HG03025 (cell line): ENCODE results near the gene SH3TC1.

ENCODE experiments used
- ATAC-seq: cut with Tn5 transposase; IDR thresholded peaks from one replicate; pipeline ENCODE4 v1.9.1; 2021; ENCODE audit warnings: mild to moderate bottlenecking, moderate library complexity; ENCODE audit not compliant: unreplicated experiment, low FRiP score

Gene SH3TC1

DNA sequence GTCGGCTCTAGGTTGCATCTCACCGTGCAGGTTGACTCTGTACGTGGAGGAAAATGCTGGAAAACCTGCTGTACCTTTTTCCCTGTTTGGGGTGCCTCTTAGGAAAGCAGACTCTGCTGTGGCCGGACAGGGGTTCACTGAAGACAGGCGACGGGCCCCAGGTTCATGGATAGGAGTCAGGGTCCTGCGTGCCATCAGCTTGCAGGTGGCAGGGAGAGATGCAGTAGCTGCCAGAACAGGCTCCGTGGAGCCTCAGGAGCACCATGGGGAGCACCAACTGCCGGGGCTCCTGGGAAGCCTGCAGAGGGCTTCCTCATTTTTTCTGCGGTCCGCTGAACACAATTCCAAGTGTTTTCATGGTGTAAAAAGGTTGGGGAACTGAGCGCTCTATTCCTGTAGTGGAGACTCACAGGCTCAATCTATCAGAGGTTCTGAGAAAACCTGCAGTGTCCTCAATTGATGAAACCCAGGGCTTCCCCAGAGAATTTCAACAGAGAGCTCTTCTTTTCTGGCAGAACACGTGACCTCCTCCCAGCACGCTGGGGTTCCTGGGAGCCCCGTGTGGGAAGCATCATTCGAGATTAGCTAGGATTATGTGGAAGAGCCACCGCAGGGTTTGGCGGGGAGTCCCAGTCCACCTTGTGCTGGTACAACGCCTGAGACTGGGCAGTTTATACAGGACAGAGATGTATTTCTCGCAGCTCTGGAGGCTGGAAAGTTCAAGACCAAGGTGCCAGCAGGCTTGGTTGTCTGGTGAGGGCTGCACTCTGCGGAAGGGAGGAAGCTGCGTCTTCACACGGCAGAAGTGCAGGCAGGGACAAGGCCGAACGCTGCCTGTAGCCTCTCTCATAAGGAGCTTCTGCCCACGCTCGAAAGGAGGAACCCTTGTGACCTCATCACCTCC is 72.1 kb downstream of the SH3TC1 start:
- ATAC-seq: no peak

DNA sequence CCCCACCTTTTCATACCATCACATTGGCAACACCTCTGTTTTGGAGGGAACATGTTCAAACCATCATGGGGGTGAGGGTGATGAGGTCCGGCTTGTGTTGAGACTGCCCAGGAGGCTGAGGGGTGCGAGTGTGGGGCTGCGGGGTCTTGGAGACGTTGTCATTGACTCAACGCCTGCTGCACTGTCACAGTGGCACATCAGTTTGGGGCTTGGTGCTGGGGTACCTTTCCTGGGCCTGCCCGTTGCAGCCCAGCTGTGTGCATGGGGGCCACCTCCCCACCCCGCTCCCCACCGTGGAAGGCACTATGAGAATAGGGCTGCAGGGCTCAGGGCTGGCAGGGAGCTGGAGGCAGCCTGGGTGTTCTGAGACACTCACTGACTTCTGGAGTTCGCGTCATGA is 72.7 kb downstream of the SH3TC1 start:
- no peak for ATAC-seq

DNA sequence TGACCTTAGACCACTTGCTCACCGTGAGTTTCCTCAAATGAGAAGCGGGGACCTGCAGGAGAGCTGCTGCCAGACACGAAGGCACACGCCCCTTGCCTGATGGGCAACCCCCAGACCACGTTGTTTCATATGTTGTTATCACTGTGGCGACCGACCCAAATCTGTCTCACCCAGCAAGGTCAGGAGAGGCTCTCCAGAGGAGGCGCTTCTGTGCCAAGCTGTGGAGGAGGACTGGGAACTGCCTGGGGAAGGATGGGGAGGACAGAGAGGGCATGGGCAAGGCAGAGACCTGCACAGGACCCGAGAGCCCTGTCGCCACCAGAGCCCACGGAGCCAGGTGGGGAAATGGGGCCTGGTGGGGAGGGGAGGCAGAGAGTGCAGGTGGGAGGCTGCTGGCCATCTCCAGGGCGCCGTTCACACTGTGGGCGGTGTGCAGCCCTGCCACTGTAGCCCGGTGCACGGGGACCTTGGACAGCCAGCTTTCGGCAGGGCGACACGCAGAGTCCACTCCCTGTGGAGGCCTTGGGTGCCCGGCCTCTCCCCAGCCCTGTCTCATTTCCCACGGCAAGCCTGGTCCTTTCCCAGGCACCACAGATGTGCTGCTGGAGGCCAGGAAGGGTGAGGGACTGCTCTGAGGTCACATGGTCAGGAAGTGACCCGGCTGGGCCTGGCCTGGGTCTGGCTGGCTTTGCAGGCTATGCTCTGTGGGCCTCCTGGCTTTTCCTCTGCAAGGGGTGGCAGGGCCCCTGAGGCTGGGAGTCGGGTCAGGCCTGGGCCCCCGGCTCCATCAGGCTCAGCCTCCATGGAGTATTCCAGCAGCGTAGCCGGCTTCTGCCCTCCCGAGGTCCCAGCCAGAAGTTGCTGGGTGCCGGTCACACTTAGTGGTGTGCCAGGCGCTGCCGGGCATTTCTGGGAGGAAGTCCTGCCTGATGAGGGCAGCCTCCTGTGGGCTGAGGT is 73.7 kb downstream of the SH3TC1 start:
- ATAC-seq: no peak

DNA sequence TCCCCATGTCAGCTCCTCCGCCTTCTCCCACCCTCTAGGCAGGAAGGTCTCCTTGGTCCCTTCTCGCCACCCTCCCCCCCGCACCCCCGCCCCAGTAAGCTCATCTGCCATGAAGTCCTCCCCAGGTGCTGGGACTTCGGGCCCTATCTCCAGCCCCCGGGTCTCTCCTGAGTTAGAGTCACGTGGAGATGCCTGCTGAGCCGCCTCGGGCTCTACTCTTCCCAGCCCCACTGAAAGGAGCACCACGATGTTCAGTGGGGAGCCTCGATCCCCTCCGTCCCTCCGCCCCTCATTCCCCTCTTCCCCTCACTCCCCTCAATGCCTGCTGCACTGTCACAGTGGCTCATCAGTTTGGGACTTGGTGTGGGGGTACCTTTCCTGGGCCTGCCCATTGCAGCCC is 74.4 kb downstream of the SH3TC1 start:
- no peak for ATAC-seq

DNA sequence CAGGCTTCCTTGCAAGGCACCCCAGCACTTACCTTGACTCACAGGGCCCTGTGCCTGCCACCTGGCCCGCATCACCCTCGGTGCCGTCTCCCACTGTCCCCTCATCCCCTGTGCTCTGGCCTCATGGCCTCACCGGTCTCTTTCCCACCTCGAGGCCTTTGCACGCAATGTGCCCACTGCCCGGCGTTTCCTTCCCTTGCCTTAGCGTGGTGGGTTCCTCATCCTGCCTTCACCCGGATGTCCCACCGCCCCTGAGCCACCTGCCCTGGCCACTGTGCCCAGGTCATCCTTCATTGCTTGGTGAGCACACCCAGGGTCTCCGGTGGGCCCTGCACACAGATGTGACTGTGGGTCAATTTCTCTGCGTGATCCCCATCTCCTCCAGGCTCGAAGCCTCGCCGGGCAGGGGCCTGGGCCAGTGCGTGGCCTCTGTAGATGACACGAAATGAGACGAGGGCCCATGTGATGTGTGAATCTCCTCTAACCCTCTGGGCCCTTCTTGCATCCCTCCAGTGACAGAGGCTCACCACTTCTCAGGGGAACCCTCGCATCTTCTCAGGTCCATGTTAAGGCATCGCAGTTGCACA is 75.1 kb downstream of the SH3TC1 start:
- ATAC-seq: no peak

DNA sequence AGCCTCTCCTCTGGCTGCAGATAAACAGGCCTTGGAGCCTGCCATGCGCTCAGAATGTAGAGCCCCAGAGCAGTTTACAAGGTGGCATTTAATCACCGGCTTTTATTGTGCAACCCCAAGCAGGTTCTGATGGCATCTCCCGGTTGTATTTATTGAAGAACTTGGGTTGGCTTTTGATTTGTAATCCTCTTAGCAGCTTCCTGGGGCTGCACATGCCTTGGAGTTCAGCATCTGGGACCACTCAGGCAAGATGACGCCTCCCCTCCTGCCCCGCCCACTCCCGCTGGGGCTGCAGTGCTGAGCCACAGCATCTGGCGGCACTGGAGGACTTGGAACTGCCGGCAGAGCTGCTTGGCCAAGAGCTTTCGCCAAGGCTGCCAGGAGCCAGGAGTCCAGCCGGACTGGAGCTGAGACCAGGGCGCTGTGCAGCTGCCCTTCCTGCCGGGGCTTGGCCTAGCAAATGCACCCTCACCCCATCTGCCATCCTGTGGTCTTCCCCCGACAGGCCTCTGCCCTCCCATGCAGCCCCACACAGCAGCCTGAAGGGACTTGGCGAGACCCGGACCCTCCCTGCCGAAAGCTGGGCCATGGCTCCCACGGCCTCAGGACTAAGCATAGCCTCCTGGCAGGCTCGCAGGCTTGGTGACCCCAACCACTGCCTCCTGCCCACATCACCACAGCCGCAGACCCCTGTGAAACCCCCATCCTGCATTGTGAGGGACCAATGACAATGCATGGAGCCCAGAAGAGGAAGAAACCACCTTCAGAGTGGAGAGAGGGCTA is 75.9 kb downstream of the SH3TC1 start:
- ATAC-seq: no peak

DNA sequence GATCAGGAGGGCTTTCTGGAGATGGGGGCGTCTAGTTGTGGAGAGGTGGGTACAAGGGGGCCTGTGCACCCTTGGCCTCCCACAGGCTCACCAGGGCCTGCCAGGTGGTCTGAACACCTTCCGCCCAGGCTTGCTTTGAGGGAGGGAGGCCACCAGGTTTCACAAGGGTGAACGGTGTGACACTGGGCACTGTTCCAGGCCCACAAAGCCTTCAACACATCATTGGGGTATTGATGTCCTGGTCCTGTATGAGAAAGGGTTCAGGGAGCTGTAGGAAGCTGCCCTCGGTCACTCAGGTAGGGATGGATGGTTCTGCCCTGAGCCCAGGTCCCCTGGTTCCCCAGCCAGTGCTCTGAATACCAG is 76.4 kb downstream of the SH3TC1 start:
- no peak for ATAC-seq

DNA sequence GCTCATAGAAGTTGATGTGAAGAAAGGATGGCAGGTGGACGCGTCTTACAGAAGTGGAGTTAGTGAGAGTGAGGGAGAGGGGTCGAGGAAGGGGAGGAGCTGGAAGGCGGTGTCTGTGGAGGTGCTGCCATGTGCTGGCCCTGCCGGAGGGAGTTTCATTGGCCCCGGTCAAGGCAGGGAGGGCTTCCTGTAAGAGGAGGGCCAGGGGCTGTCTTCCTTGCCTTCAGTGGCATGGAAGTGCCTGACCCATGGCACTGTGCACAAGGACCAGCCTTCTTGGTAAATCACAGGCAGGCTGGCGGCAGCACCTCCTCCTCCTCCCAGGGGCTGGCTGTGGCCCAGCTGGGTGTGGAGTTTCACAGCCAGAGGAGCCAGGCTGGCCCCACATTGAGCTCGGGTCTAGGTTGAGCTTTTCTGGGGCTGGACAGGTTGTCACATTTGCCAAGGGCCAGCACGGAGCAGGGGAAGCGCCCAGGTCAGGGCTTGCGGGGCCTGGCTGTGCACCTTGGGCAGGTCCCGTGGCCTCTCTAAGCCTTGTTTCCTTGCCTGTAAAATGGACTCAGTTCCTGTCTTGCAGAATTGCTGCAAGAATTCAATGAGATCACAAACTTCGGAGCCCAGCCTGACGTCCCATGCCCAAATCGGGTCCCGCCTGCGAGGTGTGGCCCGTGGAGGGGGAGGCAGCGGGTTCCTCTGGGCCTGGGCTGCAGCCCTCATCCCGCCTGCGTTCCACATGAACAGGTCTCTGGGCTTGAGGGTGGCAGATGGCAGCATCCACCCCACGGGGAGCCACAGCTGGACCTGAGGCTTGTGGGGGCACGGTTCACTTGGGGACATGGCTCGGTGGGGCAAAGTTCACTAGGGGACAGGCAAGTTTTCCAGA is 77.5 kb downstream of the SH3TC1 start:
- ATAC-seq: no peak

DNA sequence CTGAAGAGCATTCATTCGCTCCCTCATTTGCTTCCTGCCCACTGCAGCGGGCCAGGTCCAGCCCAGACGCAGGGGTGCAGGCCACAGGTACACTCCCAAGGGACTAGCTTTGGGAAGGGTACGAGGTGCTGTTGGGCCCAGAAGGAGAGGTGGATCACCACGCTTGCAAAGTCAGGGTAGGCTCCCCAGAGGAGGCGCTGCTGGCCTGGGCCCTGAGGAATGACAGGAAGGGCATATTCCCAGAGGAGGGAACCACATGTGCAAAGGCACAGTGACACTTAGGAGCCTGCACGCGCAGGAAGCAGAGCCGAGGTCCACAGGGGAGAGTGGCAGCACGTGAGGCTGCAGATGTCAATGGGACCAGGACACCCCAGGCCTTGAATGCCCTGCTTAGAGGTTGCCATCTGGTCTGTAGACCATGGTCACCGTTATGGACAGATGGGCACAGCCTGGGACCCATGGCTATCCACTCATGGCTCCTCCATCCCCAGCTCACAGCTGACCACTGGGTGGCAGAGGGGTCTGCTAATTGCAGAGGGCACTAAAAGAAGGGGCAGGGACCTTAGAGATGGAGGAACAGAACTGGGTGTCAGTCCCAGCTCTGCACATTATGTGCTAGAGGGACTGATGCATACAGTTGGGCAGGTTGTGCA is 78.4 kb downstream of the SH3TC1 start:
- no peak for ATAC-seq

DNA sequence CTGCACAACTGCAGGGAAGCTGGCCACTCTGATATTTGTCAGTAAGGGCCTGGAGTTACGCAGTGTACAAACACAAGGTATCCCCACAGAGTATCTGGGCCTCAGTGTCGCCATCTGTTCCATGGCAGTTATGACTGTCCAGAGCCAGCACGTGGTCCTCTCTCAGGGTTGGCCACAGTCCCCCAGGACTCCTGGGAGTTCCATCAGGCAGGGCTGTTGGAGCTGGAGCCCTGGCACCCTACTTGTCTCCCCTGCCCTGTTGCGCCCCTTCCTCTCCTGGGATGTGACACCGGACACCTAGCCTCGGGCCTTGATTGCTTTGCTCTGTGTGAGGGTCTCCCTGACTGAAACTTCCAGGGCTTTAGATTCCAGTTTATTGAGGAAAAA is 78.9 kb downstream of the SH3TC1 start:
- no peak for ATAC-seq

DNA sequence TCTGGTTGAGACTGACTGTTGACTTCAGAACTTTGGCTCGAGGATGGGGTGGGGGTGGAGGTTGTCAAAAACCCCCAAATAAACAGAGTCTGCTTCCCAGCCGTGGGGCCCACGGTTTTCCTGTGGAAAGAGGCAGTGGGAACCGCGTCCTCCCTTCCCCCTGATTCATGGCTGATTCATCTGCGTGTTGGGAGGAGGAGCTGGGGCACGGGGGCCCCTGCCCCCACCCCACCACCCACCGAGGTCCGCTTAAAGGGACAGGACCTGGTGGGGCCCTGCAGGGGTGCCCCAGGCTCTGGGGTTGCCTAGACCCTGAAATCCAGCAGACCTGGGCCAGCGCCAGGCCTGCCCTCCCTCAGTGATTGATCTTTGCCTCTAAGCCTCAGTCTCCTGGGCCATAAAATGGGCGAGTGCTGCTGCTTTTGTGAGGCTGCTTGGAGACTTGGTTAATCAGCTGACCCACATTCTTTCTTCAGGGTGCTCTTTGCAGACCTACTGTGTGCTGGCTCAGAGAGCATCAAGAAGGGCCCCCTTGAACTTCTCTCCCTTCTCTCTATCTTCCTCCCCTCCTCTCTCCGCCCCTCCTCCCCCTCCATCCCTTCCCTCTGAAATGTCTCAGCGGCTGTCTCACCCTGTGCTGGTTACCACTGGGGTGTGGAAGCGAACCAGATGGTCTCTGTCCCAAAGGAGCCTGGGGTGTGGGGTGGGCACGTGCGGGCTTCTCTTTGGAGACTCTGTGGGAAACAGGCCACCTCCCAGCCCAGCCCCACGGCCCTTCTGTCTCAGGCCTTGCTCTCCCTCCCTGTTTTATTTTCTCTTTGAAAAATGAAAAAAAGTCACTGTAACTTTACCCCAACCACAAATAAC is 79.6 kb downstream of the SH3TC1 start:
- no peak for ATAC-seq

DNA sequence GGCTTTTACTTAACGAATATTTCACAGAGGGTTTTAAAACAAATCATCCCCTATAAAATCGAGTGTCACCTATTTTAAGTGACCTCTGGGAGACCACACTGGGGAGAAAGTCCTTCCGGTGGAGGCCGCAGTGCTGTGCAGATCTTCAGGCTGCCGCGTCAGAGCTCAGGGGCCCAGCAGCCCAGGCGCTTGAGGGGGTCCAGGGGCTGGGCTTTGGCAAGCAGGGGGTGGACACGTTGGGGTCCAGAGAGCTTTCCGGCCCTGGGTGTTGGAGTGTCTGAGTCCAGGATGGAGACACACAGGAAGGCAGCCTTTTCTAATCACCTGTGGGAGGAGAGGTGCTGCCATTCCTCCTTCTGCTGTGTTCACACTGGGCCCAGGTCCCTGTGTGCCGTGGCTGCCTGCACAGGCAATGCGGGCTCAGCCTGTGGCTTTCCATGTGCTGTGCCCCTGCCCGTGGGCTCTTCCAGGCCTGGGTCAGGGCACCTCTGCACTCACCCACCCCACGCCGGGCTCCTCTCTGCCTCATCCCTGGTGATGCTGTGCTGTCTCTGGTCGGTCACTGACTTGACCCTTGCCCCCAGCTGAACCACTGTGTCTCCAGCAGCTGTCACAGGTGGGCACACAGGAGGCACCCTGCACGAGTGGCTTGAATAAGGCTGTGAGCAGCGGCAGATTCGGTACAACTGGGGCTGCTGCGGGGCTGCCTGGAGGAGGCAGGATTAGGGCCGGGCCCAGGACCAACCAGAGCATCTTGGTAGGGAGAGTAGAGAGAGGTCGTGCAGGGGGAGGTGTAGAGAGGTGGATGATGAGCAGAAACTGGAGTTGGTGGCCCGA is 80.4 kb downstream of the SH3TC1 start:
- ATAC-seq: no peak

DNA sequence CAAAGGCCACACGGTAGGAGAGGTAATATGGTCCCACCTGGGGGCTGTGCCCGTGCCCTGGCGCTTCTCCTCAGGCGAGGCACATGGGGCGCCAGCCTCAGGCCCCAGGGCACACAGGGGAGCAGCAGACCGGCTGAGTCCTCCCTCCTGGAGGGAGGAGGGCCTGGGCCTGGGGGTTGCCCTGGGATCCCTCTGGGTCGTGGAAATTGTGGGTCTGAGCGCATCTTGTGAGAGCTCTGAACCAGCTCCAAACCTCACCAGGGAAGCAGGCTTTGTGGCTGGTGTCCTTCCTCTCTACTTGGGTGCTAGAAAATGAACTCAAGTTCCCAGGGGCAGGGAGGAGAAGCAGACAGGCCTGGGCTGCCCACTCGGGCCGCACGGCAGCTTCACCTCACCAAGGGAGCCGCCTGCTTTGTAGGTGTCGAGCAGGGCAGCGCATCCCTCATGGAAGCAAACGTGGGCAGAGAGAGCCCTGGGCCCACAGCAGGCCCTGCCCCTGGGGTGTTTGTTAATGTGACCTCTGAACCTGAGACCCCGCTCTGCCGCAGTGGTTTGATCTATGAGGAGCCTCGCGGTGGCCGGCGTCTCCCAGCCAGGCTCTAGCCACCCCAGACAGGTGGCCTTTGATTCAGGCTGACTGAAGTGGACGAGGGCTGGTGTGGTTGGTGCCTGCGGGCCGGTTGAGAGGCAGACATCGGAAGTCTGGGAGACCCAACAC is 81.2 kb downstream of the SH3TC1 start:
- ATAC-seq: no peak

DNA sequence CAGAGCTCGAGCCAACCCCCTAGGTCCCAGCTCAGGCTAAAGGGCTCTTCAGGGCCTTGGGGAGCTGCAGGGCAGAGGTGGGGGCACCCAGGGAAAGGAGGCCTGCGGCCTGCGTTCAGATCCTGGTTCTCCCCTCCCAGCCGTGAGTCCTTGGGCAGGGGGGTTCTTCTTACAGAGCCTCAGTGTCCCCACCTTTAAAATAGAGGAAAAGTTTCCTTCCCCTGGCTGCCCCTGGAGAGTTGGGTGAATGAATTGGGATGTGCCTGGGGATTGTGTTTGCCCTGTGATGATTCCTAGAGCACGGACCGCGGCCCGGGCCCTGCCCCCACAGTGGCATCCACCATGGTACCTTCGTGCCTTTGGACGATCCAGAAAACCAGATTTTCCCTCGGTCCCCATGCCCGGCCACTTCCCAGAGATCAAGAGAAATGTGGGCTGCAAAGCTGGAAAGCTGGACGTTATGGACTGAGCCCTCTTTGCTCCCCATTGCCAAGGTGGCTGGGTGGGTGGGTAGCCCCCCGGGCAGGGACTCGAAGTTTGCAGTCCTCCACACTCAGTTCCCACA is 81.9 kb downstream of the SH3TC1 start:
- ATAC-seq: no peak

DNA sequence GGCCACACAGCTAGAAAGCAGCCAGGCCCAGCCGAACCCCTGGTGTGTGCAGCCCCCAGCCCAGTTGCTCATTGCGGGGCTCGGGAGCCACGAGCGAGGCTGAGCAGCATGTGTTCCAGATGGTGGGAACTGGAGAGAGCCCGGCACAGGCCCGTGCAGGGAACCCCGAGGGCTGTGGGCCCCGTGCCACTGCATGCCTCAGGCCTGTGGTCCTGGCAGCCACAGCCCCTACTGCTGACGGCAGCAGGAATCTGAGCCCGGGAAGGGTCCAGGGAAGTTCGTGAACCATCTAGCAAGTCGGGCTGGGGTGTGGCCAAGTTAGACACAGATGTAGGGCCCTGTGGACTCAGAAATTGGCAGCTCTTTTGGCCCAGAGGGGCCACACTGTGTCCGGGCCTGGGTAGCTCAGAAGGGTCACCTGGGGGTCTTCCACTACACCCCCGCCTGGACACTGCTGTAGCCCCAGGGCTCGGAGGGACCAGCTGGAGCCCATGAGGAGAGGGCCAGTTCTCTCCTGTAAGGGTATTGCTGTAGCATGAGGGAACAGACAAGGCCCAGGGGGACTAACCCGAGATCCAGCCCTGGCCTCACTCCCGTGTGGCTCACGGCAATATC is 82.5 kb downstream of the SH3TC1 start:
- no peak for ATAC-seq

DNA sequence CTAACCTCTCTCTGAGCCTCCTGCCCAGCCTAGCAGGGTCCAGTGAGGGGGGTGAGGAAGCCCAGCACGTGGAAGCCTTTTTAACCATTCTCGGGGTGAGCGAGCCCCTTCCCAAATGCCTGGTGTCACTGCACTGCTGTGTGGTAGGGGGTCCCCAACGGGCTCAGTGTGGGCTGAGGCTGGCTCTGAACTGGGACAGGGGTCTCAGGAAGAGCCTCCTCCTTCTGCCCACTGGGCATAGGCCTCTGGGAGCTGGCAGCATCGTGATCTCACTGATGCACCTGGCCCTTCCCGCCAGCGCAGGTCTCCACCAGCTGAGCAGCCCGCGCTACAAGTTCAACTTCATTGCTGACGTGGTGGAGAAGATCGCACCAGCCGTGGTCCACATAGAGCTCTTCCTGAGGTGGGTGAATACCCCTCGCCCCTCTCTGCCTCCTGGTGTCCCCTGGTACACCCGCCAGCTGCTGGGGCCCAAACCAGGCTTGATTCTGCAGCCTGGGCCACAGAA is 83.1 kb downstream of the SH3TC1 start:
- ATAC-seq: no peak
